Inflammatory macrophage (primary cell): ENCODE measurements around the gene TBC1D13.
"Not testable (repeated sequence)": the region's sequence is repeated elsewhere in the genome, so short reads cannot be mapped to it uniquely, and the experiment has no call there.

Source experiments
- DNase-seq, 2 donors: peaks; one replicate each; pipeline ENCODE4 v3.0.0-alpha.2; 2020 to 2022
- total RNA-seq, 18 experiments: gene quantifications; one replicate each; lab custom pipeline; 2026; ENCODE audit warnings: mixed read lengths in 6 of 18, inconsistent platforms in 2 of 18; lab: John Stamatoyannopoulos, UW

The TBC1D13 gene
- total RNA-seq: 5.8 to 29.8 (median 16.9) reads per million in 18 experiments

GRCh38 chr9:128786681-128787601 is at the start of gene TBC1D13:
Gene TBC1D13 (plus strand): TSS chr9:128787253. CDS start chr9:128787354, 101 bp downstream.
- DNase-seq: peak; percentile 81 to 84

- DNase-seq: no peak
Observed at GRCh38 chr9:128742401-128742800, 44.7 kb upstream of the TBC1D13 start.

GRCh38 chr9:128743421-128743820 is 43.6 kb upstream of the TBC1D13 start:
- no peak for DNase-seq

GRCh38 chr9:128747241-128747640 is 39.8 kb upstream of the TBC1D13 start:
- DNase-seq: no peak

- DNase-seq: no peak
Observed at GRCh38 chr9:128750926-128751595, 36.0 kb upstream of the TBC1D13 start.

- DNase-seq: no peak
Observed at GRCh38 chr9:128753627-128754026, 33.4 kb upstream of the TBC1D13 start.

GRCh38 chr9:128757602-128758001 is 29.5 kb upstream of the TBC1D13 start:
- peak in 1 of 2 donors; percentile 7 for DNase-seq

GRCh38 chr9:128762671-128763449 is 24.2 kb upstream of the TBC1D13 start:
- DNase-seq: no peak

- DNase-seq: no peak
Observed at GRCh38 chr9:128764361-128764760, 22.7 kb upstream of the TBC1D13 start.

GRCh38 chr9:128765499-128765898 is 21.6 kb upstream of the TBC1D13 start:
- DNase-seq: no peak

- no peak for DNase-seq
Observed at GRCh38 chr9:128768606-128769005, 18.4 kb upstream of the TBC1D13 start.

GRCh38 chr9:128770286-128771030 is 16.6 kb upstream of the TBC1D13 start:
- DNase-seq: no peak

- DNase-seq: peak in 1 of 2 donors; percentile 15
Observed at GRCh38 chr9:128771094-128771721, 15.8 kb upstream of the TBC1D13 start.

GRCh38 chr9:128771745-128772519 is 15.1 kb upstream of the TBC1D13 start, which contains the start of gene ZER1:
Gene ZER1 (minus strand): TSS chr9:128771927. CDS start chr9:128755565, 16,362 bp downstream.
- DNase-seq: peak; percentile 90 to 93

- DNase-seq: no peak
Observed at GRCh38 chr9:128773049-128773448, 14.0 kb upstream of the TBC1D13 start.

GRCh38 chr9:128774804-128775203 is 12.2 kb upstream of the TBC1D13 start:
- DNase-seq: no peak

GRCh38 chr9:128780093-128780492 is 7.0 kb upstream of the TBC1D13 start:
- not testable (repeated sequence) for DNase-seq

- DNase-seq: peak in 1 of 2 donors; percentile 14
Observed at GRCh38 chr9:128781187-128782070, 5.6 kb upstream of the TBC1D13 start.

GRCh38 chr9:128782669-128783068 is 4.4 kb upstream of the TBC1D13 start:
- DNase-seq: no peak
